GM12878 (cell line): ENCODE data around the gene GGA2. TPM values are rescaled to one million over a fixed set of nuclear protein-coding genes. Genes with fewer than 3 reads are reported as not detected.

Source experiments
- ATAC-seq: fragments of 200-7000 bp; cut with Tn5 transposase; 3 replicates; pipeline ENCODE4 v1.9.1; 2020; ENCODE audit warnings: mild to moderate bottlenecking, moderate library complexity
- BruUV-seq: library from RNA; stranded (reverse); fragments of 400-500 nt; replicated peaks from 2 replicates; lab custom pipeline; 2021; lab: Mats Ljungman, UMichigan
- CTCF ChIA-PET: fragments of 300-600 bp; sonication (Branson Sonifier 250); formaldehyde crosslinking; extraction: SDS; loops from one replicate; lab custom pipeline; 2021; ENCODE audit warnings: inconsistent platforms; lab: Yijun Ruan, JAX
- POLR2A ChIA-PET: fragments of 350-600 bp; formaldehyde crosslinking; extraction: SDS; loops from one replicate; lab custom pipeline; 2021; ENCODE audit warnings: inconsistent platforms; lab: Charles Lee
- RAD21 ChIA-PET: fragments of 300-600 bp; sonication (Branson Sonifier 250); formaldehyde crosslinking; loops from one replicate; lab custom pipeline; 2023; ENCODE audit warnings: antibody characterized with exemption; ENCODE audit not compliant: unreplicated experiment; lab: Charles Lee
- SMC1A ChIA-PET: fragments of 300-600 bp; sonication (Branson Sonifier 250); formaldehyde crosslinking; loops from one replicate; lab custom pipeline; 2023; ENCODE audit not compliant: unreplicated experiment, uncharacterized antibody; lab: Charles Lee
- DNase-seq: peaks from one replicate; pipeline ENCODE4 v3.0.0-alpha.2; 2011; ENCODE audit warnings: low read depth, low spot score
- FAIRE-seq: peaks from 3 replicates; lab custom pipeline; 2011; peaks lifted over from hg19 to GRCh38; lab: Jason Lieb, UNC
- H2AFZ ChIP-seq: 2 replicates; pipeline ENCODE4 v1.6.0; 2011; ENCODE audit warnings: low read depth, low read length, control low read depth; ENCODE audit not compliant: control insufficient read depth
- H3K27ac ChIP-seq: 2 replicates; pipeline ENCODE4 v1.5.1; 2011; ENCODE audit warnings: control low read depth; ENCODE audit not compliant: control insufficient read depth, insufficient read depth
- H3K27me3 ChIP-seq, 2 experiments: replicated peaks in 1 of 2; 2 replicates each; pipeline versions ENCODE4 v1.6.0 to v1.6.1; 2011; ENCODE audit warnings: low read length in 1 of 2; ENCODE audit not compliant: control insufficient read depth in 2 of 2, insufficient read depth in 2 of 2
- H3K36me3 ChIP-seq, 2 experiments: 2 replicates each; pipeline ENCODE4 v1.5.1; 2011; ENCODE audit warnings: low read length in 1 of 2; ENCODE audit not compliant: control insufficient read depth in 2 of 2, insufficient read depth in 2 of 2
- H3K4me1 ChIP-seq: 2 replicates; pipeline ENCODE4 v1.6.1; 2011; ENCODE audit warnings: mild to moderate bottlenecking, low read length, moderate library complexity, mixed read lengths; ENCODE audit not compliant: control insufficient read depth, insufficient read depth
- H3K4me2 ChIP-seq: 2 replicates; pipeline ENCODE4 v1.6.0; 2011; ENCODE audit warnings: control low read depth; ENCODE audit not compliant: control insufficient read depth, insufficient read depth
- H3K4me3 ChIP-seq: fragments of 200-600 bp; sonication (generic); 2 replicates; pipeline ENCODE4 v1.5.1; 2016
- H3K79me2 ChIP-seq: 2 replicates; pipeline ENCODE4 v1.6.0; 2011; ENCODE audit warnings: low read length; ENCODE audit not compliant: control insufficient read depth, insufficient read depth
- H3K9ac ChIP-seq: 2 replicates; pipeline ENCODE4 v1.8.0; 2011; ENCODE audit warnings: low read length, control low read depth, mixed read lengths; ENCODE audit not compliant: control insufficient read depth, insufficient read depth
- H3K9me3 ChIP-seq: replicated peaks from 3 replicates; pipeline ENCODE4 v1.5.1; 2011; ENCODE audit warnings: mild to moderate bottlenecking, low read length; ENCODE audit not compliant: control insufficient read depth, insufficient read depth
- H4K20me1 ChIP-seq: 2 replicates; pipeline ENCODE4 v1.6.0; 2011; ENCODE audit not compliant: control insufficient read depth, insufficient read depth
- BRCA1 ChIP-seq: IDR thresholded peaks from 2 replicates; pipeline ENCODE4 v1.6.1; 2011; ENCODE audit warnings: low read depth, low read length, improper control_type of control experiment
- DPF2 ChIP-seq: fragments of 450-650 bp; IDR thresholded peaks from 2 replicates; pipeline ENCODE4 v1.6.1; 2017; ENCODE audit warnings: mild to moderate bottlenecking
- EGR1 ChIP-seq, 2 experiments: IDR thresholded peaks; 1 replicate in 1 of 2; 2 replicates in 1 of 2; pipeline ENCODE4 v1.6.1; 2011 to 2012; ENCODE audit warnings: low read depth in 2 of 2, low read length in 2 of 2, borderline replicate concordance in 1 of 2, mild to moderate bottlenecking in 1 of 2, moderate library complexity in 1 of 2
- MEF2A ChIP-seq: IDR thresholded peaks from 2 replicates; pipeline ENCODE4 v1.6.1; 2011; ENCODE audit warnings: low read depth, mild to moderate bottlenecking, low read length, moderate library complexity; ENCODE audit not compliant: insufficient read depth
- NR2C2 ChIP-seq: IDR thresholded peaks from 2 replicates; pipeline ENCODE4 v1.6.1; 2011; ENCODE audit warnings: borderline replicate concordance, low read depth; ENCODE audit not compliant: control insufficient read depth, insufficient read length
- PKNOX1 ChIP-seq: fragments of 450-650 bp; IDR thresholded peaks from 2 replicates; pipeline ENCODE4 v1.6.1; 2016; ENCODE audit warnings: mild to moderate bottlenecking
- RUNX3 ChIP-seq: IDR thresholded peaks from 2 replicates; pipeline ENCODE4 v1.6.1; 2012; ENCODE audit warnings: low read length, inconsistent platforms
- SMARCA5 ChIP-seq: fragments of 450-650 bp; IDR thresholded peaks from 2 replicates; pipeline ENCODE4 v1.6.1; 2017; ENCODE audit warnings: mild to moderate bottlenecking
- TCF7 ChIP-seq: IDR thresholded peaks from 2 replicates; pipeline ENCODE4 v1.6.1; 2014; ENCODE audit warnings: antibody characterized with exemption, borderline replicate concordance
- ZNF384 ChIP-seq: IDR thresholded peaks from 2 replicates; pipeline ENCODE4 v1.6.1; 2012; ENCODE audit warnings: low read depth, mild to moderate bottlenecking, low read length, improper control_type of control experiment, borderline replicate concordance
- ZNF687 ChIP-seq: fragments of 450-650 bp; IDR thresholded peaks from 2 replicates; pipeline ENCODE4 v1.6.1; 2017; ENCODE audit warnings: mild to moderate bottlenecking, moderate library complexity
- WGBS: methylation state at CpG from one replicate; pipeline ENCODE4 v1.1.6; 2016; ENCODE audit warnings: low lambda C conversion rate; ENCODE audit not compliant: insufficient replicate concordance, insufficient coverage; ENCODE audit errors: missing lambda C conversion rate; 5-methylcytosine and 5-hydroxymethylcytosine counted together
- in situ Hi-C: fragments of 300-500 bp; cut with MboI; formaldehyde crosslinking; loops from 9 replicates; pipeline ENCODE4 v1.14.3; 2018; ENCODE audit warnings: mixed read lengths
- intact Hi-C: fragments of 100-400 bp; cut with micrococcal nuclease; formaldehyde crosslinking; loops from one replicate; pipeline ENCODE4 v1.14.2; 2022; ENCODE audit not compliant: unreplicated experiment
- polyA plus RNA-seq, 11 experiments: library from polyadenylated mRNA; depleted of rRNA in 4 of 11; unstranded in 6 of 11; stranded (reverse) in 5 of 11; fragments of >200 nt; fragmentation: Nextera tagmentation in 4 of 11; fragmentation: Illumina TruSeq in 1 of 11; extraction: Ambion mirVana in 4 of 11; extraction: Trizol in 1 of 11; gene quantifications; 1 replicate in 1 of 11; 2 replicates in 10 of 11; pipeline versions ENCODE4 v1.2.1 to v1.2.3, GENCODE V29; 2011 to 2016; ENCODE audit warnings: inconsistent platforms in 2 of 11, missing spikeins in 2 of 11, low read depth in 1 of 11
- total RNA-seq, 4 experiments: library from RNA; depleted of rRNA in 3 of 4; stranded (reverse); fragments of >200 nt in 3 of 4; fragmentation: Illumina TruSeq in 1 of 4; extraction: Trizol in 1 of 4; gene quantifications; 2 replicates each; pipeline versions ENCODE4 v1.2.1 to v1.2.3, GENCODE V29; 2013 to 2021
- TF ChIP-seq, protein P1 (sequence below): fragments of 450-650 bp; formaldehyde crosslinking; IDR thresholded peaks from 2 replicates; pipeline ENCODE4 v1.5.0; 2022; ENCODE audit warnings: mild to moderate bottlenecking, missing genetic modification characterization

The GGA2 gene
- total and polyA plus RNA-seq, 10 of the 15 experiments (the other 5 are each of a cell fraction or from before 2014, with no cell fraction given): 14.1 to 153 (median 86.6) TPM

DNA sequence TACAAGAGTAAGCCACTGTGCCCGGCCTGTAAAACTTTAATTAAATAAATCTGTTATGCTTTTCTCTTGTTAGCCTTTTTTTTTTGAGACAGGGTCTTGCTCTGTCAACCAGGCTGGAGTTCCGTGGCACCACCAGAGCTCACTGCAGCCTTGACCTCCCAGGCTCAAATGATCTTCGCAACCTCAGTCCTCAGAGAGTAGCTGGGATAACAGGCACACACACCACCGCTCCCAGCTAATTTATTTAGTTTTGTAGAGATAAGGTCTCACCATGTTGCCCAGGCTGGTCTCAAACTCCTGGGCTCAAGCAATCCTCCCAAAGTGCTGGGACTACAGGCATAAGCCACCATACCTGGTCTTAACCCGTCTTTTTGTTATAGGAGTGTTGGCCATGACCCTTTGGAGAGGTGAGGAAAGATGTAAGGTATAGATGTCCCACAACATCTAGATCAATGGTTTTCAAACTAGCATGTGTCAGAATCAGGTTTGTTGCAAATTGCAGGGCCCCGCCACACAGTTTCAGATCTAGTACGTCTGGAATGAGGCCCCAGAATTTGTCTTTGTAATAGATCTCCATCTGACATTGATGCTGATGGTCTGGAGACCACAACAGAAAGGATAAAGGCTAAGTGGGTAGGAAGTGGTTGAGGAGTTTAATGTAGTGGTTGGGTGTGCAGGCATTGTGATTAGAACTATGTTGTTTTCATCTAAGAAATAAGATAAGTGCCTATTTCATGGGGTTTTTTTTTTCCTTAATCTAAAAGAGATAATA lies 4.3 kb upstream of the GGA2 start:
- Histone ChIP-seq H3K4me2 (no peak overlapping the region), H3K27me3 (no peaks in the 10 kb centered on the region), H3K27ac (no peak overlapping the region), H3K36me3 (peaks cover 2 to 4% of the 10 kb centered on the region in 2 experiments), H3K79me2 (peaks cover 12% of the 10 kb centered on the region), H3K9ac (no peak overlapping the region), H2AFZ (no peak overlapping the region), H3K9me3 (no peaks in the 10 kb centered on the region), H3K4me3 (no peak overlapping the region), H3K4me1 (peaks cover 22% of the 10 kb centered on the region), H4K20me1 (no peaks in the 10 kb centered on the region)
- TF ChIP-seq, protein P1, sequence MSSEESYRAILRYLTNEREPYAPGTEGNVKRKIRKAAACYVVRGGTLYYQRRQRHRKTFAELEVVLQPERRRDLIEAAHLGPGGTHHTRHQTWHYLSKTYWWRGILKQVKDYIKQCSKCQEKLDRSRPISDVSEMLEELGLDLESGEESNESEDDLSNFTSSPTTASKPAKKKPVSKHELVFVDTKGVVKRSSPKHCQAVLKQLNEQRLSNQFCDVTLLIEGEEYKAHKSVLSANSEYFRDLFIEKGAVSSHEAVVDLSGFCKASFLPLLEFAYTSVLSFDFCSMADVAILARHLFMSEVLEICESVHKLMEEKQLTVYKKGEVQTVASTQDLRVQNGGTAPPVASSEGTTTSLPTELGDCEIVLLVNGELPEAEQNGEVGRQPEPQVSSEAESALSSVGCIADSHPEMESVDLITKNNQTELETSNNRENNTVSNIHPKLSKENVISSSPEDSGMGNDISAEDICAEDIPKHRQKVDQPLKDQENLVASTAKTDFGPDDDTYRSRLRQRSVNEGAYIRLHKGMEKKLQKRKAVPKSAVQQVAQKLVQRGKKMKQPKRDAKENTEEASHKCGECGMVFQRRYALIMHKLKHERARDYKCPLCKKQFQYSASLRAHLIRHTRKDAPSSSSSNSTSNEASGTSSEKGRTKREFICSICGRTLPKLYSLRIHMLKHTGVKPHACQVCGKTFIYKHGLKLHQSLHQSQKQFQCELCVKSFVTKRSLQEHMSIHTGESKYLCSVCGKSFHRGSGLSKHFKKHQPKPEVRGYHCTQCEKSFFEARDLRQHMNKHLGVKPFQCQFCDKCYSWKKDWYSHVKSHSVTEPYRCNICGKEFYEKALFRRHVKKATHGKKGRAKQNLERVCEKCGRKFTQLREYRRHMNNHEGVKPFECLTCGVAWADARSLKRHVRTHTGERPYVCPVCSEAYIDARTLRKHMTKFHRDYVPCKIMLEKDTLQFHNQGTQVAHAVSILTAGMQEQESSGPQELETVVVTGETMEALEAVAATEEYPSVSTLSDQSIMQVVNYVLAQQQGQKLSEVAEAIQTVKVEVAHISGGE (CRISPR knock-in tag): no peak
- peak; percentile 35; the same call in 1 of the 2 replicates for TF ChIP-seq TCF7
- no peak for TF ChIP-seq BRCA1
- TF ChIP-seq PKNOX1: peak; percentile 19; the same call in 1 of the 2 replicates
- peak; percentile 82 for TF ChIP-seq RUNX3
- no peak for TF ChIP-seq NR2C2
- no peak for TF ChIP-seq ZNF384
- no peak for TF ChIP-seq SMARCA5
- no peak for TF ChIP-seq DPF2
- TF ChIP-seq EGR1 (IDR thresholded peaks at IDR 0.05; ENCODE audit: borderline replicate concordance in 1 of 2, low read depth in 2 of 2, low read length in 2 of 2): no peak
- no peak for TF ChIP-seq MEF2A
- no peak for TF ChIP-seq ZNF687
- ChIA-PET POLR2A (interaction anchor here (0.6 to 1.7 kb wide), 4 partner anchors 9 to 1139 kb away, joined by 4 to 6 read pairs (median 5); no protein-coding TSS in a partner anchor), SMC1A (interaction anchor here (1.2 kb wide), 1 partner anchor 9 kb away, joined by 3 read pairs; no protein-coding TSS in a partner anchor), CTCF (no interaction called here), RAD21 (interaction anchor here (0.6 kb wide), 1 partner anchor 439 kb away, joined by 5 read pairs; no protein-coding TSS in a partner anchor)
- WGBS: 91% methylated on average over 7 of the region's 7 CpGs
- DNase-seq (no peak), FAIRE-seq (no peak), ATAC-seq (no peak)
- in situ Hi-C loops: no loop called here
- no TSS peak for BruUV-seq
- intact Hi-C loops: no loop called here
